ENCODE data around the gene VAMP4. TPM values are rescaled to one million over a fixed set of nuclear protein-coding genes. Genes with fewer than 3 reads are reported as not detected.

The VAMP4 gene
- total RNA-seq, 2 donors from 2014 or later: 6.4 to 12.4 TPM

DNA sequence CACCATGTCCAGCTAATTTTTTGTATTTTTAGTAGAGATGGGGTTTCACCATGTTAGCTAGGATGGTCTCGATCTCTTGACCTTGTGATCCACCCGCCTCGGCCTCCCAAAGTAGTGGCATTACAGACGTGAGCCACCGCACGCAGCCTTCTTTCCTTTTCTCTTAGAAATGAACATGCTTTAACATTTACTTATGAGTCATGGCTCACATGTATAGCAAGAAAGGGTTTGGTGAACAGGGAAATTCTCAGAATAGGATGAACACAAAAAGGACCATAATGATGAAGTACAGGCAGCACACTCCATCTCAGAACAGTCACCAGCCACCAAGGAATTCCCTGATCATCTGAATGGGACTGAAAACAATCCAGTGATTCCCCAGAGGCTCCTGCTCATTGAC, 9.4 kb upstream of the VAMP4 start:
- Histone ChIP-seq H3K4me3 (no peak overlapping the region), H3K9me3 (no peaks in the 10 kb centered on the region), H3K36me3 (no peaks in the 10 kb centered on the region), H3K4me1 (no peaks in the 10 kb centered on the region), H3K9ac (ENCODE audit: low read depth in 2 of 2, low read length in 2 of 2) (no peak overlapping the region), H3K27ac (no peak overlapping the region), H3K27me3 (no peaks in the 10 kb centered on the region)
- TF ChIP-seq, protein P1, sequence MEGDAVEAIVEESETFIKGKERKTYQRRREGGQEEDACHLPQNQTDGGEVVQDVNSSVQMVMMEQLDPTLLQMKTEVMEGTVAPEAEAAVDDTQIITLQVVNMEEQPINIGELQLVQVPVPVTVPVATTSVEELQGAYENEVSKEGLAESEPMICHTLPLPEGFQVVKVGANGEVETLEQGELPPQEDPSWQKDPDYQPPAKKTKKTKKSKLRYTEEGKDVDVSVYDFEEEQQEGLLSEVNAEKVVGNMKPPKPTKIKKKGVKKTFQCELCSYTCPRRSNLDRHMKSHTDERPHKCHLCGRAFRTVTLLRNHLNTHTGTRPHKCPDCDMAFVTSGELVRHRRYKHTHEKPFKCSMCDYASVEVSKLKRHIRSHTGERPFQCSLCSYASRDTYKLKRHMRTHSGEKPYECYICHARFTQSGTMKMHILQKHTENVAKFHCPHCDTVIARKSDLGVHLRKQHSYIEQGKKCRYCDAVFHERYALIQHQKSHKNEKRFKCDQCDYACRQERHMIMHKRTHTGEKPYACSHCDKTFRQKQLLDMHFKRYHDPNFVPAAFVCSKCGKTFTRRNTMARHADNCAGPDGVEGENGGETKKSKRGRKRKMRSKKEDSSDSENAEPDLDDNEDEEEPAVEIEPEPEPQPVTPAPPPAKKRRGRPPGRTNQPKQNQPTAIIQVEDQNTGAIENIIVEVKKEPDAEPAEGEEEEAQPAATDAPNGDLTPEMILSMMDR (IDR thresholded peaks at IDR 0.05): no peak
- DNase-seq: no peak
- intact Hi-C loops (cut with DNase I): no loop called here

GRCh38 chr1:171748651-171749050, 6.8 kb upstream of the VAMP4 start:
- Histone ChIP-seq H3K27me3 (no peaks in the 10 kb centered on the region), H3K36me3 (no peaks in the 10 kb centered on the region), H3K9me3 (no peaks in the 10 kb centered on the region), H3K4me1 (peaks cover 3% of the 10 kb centered on the region), H3K4me3 (no peak overlapping the region), H3K27ac (no peak overlapping the region), H3K9ac (ENCODE audit: low read depth in 2 of 2, low read length in 2 of 2) (no peak overlapping the region)
- no peak for DNase-seq
- TF ChIP-seq, protein P1 (IDR thresholded peaks at IDR 0.05): no peak
- intact Hi-C loops (cut with DNase I): no loop called here

DNA sequence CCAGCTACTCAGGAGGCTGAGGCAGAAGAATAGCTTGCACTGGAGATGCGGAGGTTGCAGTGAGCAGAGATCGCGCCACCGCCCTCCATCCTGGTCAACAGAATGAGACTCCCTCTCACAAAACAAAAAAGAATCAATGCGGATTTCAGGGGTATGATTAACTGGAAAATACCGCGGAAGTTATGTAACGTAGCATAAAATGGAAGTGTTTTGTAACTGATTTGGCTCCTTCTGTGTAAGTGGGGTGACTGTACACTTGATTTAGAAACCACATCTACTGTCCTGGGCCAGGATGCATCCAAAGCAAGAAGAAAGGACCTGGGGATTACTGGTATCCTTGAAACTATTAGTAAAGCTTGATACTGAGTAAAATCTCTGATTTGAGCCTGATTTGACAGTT, 3.1 kb upstream of the VAMP4 start:
- H3K9ac ChIP-seq (ENCODE audit: low read depth in 2 of 2, low read length in 2 of 2): no peak overlapping the region
- TF ChIP-seq, protein P1 (IDR thresholded peaks at IDR 0.05): no peak
- no peak for DNase-seq
- H3K4me1 ChIP-seq: peaks cover 10% of the 10 kb centered on the region
- H3K9me3 ChIP-seq: no peaks in the 10 kb centered on the region
- no peaks in the 10 kb centered on the region for H3K27me3 ChIP-seq
- H3K36me3 ChIP-seq: no peaks in the 10 kb centered on the region
- H3K4me3 ChIP-seq: no peak overlapping the region
- no peak overlapping the region for H3K27ac ChIP-seq
- intact Hi-C loops (cut with DNase I): loop anchor here (5.0 kb wide), 1 partner anchor 37 kb away; the partner anchor contains the start of gene METTL13

GRCh38 chr1:171743081-171743870, 1.4 kb upstream of the VAMP4 start:
- TF ChIP-seq, protein P1 (IDR thresholded peaks at IDR 0.05): no peak
- Histone ChIP-seq H3K4me1 (peaks cover 10% of the 10 kb centered on the region), H3K36me3 (no peaks in the 10 kb centered on the region), H3K27me3 (no peaks in the 10 kb centered on the region), H3K4me3 (peak overlapping the region; percentile 85), H3K9ac (ENCODE audit: low read depth in 2 of 2, low read length in 2 of 2) (peak overlapping the region; percentile 3 to 95), H3K27ac (peak overlapping the region; percentile 97), H3K9me3 (no peaks in the 10 kb centered on the region)
- intact Hi-C loops (cut with DNase I): loop anchor here (5.0 kb wide), 1 partner anchor 39 kb away; the partner anchor contains the start of gene METTL13
- peak; percentile 30 for DNase-seq

DNA sequence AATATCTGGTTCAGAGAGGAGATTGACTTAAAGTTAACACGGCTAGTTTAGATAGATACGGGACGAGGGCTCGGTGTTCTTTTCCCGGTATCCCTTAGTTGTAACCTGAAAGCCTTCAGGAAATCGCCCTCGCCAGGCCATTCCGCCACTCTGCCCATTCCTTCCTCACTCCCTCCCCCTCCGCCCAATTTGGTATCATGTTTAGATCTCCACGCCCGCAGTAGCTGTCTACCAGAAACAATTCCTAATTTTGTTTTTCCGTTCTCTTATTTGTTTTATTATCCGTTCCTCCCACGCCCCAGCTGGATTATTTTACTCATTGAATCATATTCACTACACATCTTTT, 685 bp upstream of the VAMP4 start:
- Histone ChIP-seq H3K36me3 (no peaks in the 10 kb centered on the region), H3K27me3 (no peaks in the 10 kb centered on the region), H3K27ac (peak overlapping the region; percentile 97), H3K9me3 (no peaks in the 10 kb centered on the region), H3K4me1 (peaks cover 10% of the 10 kb centered on the region), H3K9ac (ENCODE audit: low read depth in 2 of 2, low read length in 2 of 2) (peak overlapping the region; percentile 94 to 95), H3K4me3 (peak overlapping the region; percentile 85)
- TF ChIP-seq, protein P1 (IDR thresholded peaks at IDR 0.05): no peak
- intact Hi-C loops (cut with DNase I): loop anchor here (5.0 kb wide), 1 partner anchor 40 kb away; the partner anchor contains the start of gene METTL13
- DNase-seq: peak; percentile 71

Measured in colonic mucosa (tissue), 4 donors.